Osteoblast (primary cell): ENCODE results near the gene IFNK. TPM values are rescaled to one million over a fixed set of nuclear protein-coding genes. Genes with fewer than 3 reads are reported as not detected.

Experiments used
- DNase-seq: peaks from one replicate; pipeline ENCODE4 v3.0.0; 2011; ENCODE audit warnings: low spot score, mixed read lengths; ENCODE audit not compliant: insufficient read length; ENCODE audit errors: missing footprints
- H2AFZ ChIP-seq: 2 replicates; pipeline ENCODE4 v1.6.0; 2011; ENCODE audit warnings: mild to moderate bottlenecking, low read length
- H3K27ac ChIP-seq: 2 replicates; pipeline ENCODE4 v1.5.1; 2011; ENCODE audit warnings: mild to moderate bottlenecking, low read depth, low read length, moderate library complexity
- H3K27me3 ChIP-seq: 2 replicates; pipeline ENCODE4 v1.6.0; 2012; ENCODE audit warnings: mild to moderate bottlenecking, control low read depth, inconsistent platforms, low read length, moderate library complexity; ENCODE audit not compliant: insufficient read depth
- H3K36me3 ChIP-seq: 2 replicates; pipeline ENCODE4 v1.5.1; 2011; ENCODE audit warnings: mild to moderate bottlenecking, low read length, control low read depth, moderate library complexity; ENCODE audit not compliant: insufficient read depth
- H3K4me1 ChIP-seq: 2 replicates; pipeline ENCODE4 v1.5.1; 2011; ENCODE audit warnings: mild to moderate bottlenecking, low read length, control low read depth, moderate library complexity; ENCODE audit not compliant: insufficient read depth
- H3K4me2 ChIP-seq: 2 replicates; pipeline ENCODE4 v1.6.0; 2011; ENCODE audit warnings: mild to moderate bottlenecking, low read length; ENCODE audit not compliant: insufficient read depth
- H3K4me3 ChIP-seq: fragments of 200-600 bp; sonication (generic); 3 replicates; pipeline ENCODE4 v1.5.1; 2012; ENCODE audit warnings: mild to moderate bottlenecking, low read length, inconsistent platforms; ENCODE audit not compliant: insufficient read depth
- H3K79me2 ChIP-seq: 2 replicates; pipeline ENCODE4 v1.6.0; 2012; ENCODE audit warnings: mild to moderate bottlenecking, low read length, control low read depth, inconsistent platforms; ENCODE audit not compliant: insufficient read depth
- H3K9me3 ChIP-seq: 2 replicates; pipeline ENCODE4 v1.5.1; 2011; ENCODE audit warnings: low read depth, low read length, control low read depth
- H4K20me1 ChIP-seq: 2 replicates; pipeline ENCODE4 v1.6.0; 2012; ENCODE audit warnings: mild to moderate bottlenecking, low read length, control low read depth; ENCODE audit not compliant: insufficient read depth
- total RNA-seq: library from RNA; depleted of rRNA; stranded (reverse); fragments of >200 nt; gene quantifications from 2 replicates; pipeline ENCODE4 v1.2.3, GENCODE V29; 2012
- TF ChIP-seq, protein P1 (sequence below): IDR thresholded peaks from 2 replicates; pipeline ENCODE4 v1.5.1; 2011; ENCODE audit warnings: mild to moderate bottlenecking, low read depth, low read length, moderate library complexity; ENCODE audit errors: extremely low read depth

The IFNK gene
- total RNA-seq, 1 donor: not detected

DNA sequence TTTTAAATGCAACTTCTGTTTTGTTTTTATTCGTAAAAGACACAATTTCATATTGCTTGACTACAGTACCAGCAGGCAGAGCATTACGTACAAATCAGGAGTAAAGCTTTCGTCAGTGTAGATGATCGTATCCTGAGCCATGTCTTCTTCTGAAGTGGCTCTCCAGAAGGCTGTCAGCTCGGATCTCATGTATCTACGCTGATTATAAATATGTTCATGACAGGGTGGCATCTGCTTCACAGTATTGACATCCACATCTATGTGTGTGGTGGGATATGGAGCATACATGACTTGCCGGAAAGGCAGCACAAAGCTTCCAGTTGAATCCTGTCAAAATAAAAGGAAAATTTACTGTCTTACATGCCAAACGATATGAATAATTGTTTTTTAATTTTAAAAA, 32.4 kb downstream of the IFNK start:
- no peak overlapping the region for H3K4me3 ChIP-seq
- no peaks in the 10 kb centered on the region for H3K27me3 ChIP-seq
- H3K27ac ChIP-seq: no peak overlapping the region
- no peak overlapping the region for H3K4me2 ChIP-seq
- DNase-seq: no peak
- H3K4me1 ChIP-seq: no peaks in the 10 kb centered on the region
- no peaks in the 10 kb centered on the region for H3K79me2 ChIP-seq
- TF ChIP-seq, protein P1, sequence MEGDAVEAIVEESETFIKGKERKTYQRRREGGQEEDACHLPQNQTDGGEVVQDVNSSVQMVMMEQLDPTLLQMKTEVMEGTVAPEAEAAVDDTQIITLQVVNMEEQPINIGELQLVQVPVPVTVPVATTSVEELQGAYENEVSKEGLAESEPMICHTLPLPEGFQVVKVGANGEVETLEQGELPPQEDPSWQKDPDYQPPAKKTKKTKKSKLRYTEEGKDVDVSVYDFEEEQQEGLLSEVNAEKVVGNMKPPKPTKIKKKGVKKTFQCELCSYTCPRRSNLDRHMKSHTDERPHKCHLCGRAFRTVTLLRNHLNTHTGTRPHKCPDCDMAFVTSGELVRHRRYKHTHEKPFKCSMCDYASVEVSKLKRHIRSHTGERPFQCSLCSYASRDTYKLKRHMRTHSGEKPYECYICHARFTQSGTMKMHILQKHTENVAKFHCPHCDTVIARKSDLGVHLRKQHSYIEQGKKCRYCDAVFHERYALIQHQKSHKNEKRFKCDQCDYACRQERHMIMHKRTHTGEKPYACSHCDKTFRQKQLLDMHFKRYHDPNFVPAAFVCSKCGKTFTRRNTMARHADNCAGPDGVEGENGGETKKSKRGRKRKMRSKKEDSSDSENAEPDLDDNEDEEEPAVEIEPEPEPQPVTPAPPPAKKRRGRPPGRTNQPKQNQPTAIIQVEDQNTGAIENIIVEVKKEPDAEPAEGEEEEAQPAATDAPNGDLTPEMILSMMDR: no peak
- H2AFZ ChIP-seq: no peak overlapping the region
- no peaks in the 10 kb centered on the region for H3K36me3 ChIP-seq
- no peaks in the 10 kb centered on the region for H3K9me3 ChIP-seq
- no peaks in the 10 kb centered on the region for H4K20me1 ChIP-seq

DNA sequence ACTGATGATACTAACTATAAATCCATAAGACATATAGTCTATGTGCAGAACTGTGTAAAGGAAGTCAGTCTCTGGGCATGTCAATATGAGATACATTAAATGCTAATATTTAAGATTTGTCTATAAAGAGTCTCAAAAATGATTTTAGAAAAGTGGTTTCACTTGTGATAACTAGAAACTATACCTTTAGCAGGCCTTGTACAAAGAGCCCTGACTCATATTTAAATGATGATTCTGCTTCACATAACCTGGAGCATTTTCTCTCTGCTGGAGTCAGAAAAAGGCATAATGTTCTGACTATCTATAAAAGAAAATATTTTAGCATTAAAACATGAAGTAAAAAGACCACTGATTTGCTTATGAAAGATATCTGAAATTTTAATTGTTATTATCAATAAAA, 34.2 kb downstream of the IFNK start:
- Histone ChIP-seq H3K4me3 (no peak overlapping the region), H3K27ac (no peak overlapping the region), H4K20me1 (no peaks in the 10 kb centered on the region), H3K79me2 (no peaks in the 10 kb centered on the region), H2AFZ (no peak overlapping the region), H3K9me3 (no peaks in the 10 kb centered on the region), H3K36me3 (no peaks in the 10 kb centered on the region), H3K4me2 (no peak overlapping the region), H3K4me1 (no peaks in the 10 kb centered on the region), H3K27me3 (no peaks in the 10 kb centered on the region)
- DNase-seq: no peak
- TF ChIP-seq, protein P1: no peak

DNA sequence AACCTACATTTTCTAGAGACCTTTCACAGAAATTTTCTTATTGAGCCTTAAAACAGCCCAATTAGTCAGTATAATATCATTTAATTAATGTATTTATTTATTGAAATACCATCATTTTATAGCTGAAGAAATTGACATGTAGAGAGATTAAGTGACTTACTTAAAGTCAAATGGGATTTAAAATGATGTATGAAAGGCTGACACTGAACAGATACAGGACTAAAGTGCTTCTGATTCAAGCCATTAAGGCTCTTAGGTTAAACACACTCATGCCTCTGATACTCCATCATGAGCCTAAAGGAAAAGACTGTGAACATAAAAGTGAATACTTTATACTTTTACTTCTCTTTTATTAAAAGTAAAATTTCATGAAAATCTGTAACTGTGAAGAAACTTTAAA, 36.4 kb downstream of the IFNK start:
- Histone ChIP-seq H3K4me1 (no peaks in the 10 kb centered on the region), H4K20me1 (no peaks in the 10 kb centered on the region), H3K79me2 (no peaks in the 10 kb centered on the region), H3K4me3 (no peak overlapping the region), H3K36me3 (no peaks in the 10 kb centered on the region), H3K27ac (no peak overlapping the region), H3K27me3 (no peaks in the 10 kb centered on the region), H3K9me3 (no peaks in the 10 kb centered on the region), H3K4me2 (no peak overlapping the region), H2AFZ (no peak overlapping the region)
- DNase-seq: no peak
- TF ChIP-seq, protein P1: no peak

DNA sequence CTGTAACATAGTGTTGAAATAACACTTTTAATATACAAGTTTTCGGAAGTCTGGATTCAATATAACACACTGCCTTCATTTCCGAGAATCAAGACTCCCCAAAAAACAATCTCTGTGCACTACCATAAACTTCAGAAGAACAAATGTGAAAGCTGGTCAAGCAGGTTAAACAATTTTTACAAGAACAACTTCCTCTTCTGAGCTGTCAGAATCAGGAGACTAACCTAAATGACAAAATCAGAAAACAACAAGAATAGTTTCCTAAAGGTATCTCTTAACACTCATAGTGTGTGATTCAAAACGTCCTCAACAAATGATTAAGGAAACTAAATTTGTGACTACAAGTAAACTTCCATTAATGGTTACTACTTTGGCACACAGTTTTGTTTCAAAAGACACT, 37.6 kb downstream of the IFNK start:
- Histone ChIP-seq H3K9me3 (no peaks in the 10 kb centered on the region), H3K4me1 (no peaks in the 10 kb centered on the region), H4K20me1 (no peaks in the 10 kb centered on the region), H3K79me2 (no peaks in the 10 kb centered on the region), H3K27ac (no peak overlapping the region), H3K36me3 (no peaks in the 10 kb centered on the region), H3K27me3 (no peaks in the 10 kb centered on the region), H2AFZ (no peak overlapping the region), H3K4me3 (no peak overlapping the region), H3K4me2 (no peak overlapping the region)
- TF ChIP-seq, protein P1: no peak
- no peak for DNase-seq
